Mesendoderm (in vitro differentiated cells): ENCODE results near the gene VASH2.

Experiments
- DNase-seq: peaks from one replicate; pipeline ENCODE4 v3.0.0; 2013
- H2AK5ac ChIP-seq: 2 replicates; pipeline ENCODE4 v1.6.1; 2013; ENCODE audit warnings: low read length, inconsistent platforms
- H2BK120ac ChIP-seq: 2 replicates; pipeline ENCODE4 v1.6.1; 2013; ENCODE audit warnings: low read depth, mild to moderate bottlenecking, low read length, moderate library complexity, mixed read lengths
- H2BK15ac ChIP-seq: replicated peaks from 2 replicates; pipeline ENCODE4 v1.6.1; 2013; ENCODE audit warnings: low read depth, mild to moderate bottlenecking, moderate library complexity
- H2BK5ac ChIP-seq: 2 replicates; pipeline ENCODE4 v1.6.1; 2013; ENCODE audit warnings: low read length, inconsistent platforms
- H3K18ac ChIP-seq: 2 replicates; pipeline ENCODE4 v1.6.1; 2013; ENCODE audit warnings: mild to moderate bottlenecking, low read length, mixed read lengths
- H3K23ac ChIP-seq: one replicate; pipeline ENCODE4 v1.6.1; 2013; ENCODE audit warnings: low read length
- H3K27ac ChIP-seq: 2 replicates; pipeline ENCODE4 v1.5.1; 2013; ENCODE audit warnings: low read depth, mild to moderate bottlenecking, inconsistent platforms, low read length, moderate library complexity
- H3K27me3 ChIP-seq: 2 replicates; pipeline ENCODE4 v1.6.1; 2013; ENCODE audit warnings: low read length, control low read depth, mild to moderate bottlenecking, inconsistent platforms; ENCODE audit not compliant: insufficient read depth, poor library complexity
- H3K36me3 ChIP-seq: 2 replicates; pipeline ENCODE4 v1.6.1; 2013; ENCODE audit warnings: low read length, inconsistent platforms; ENCODE audit not compliant: control insufficient read depth, insufficient read depth
- H3K4ac ChIP-seq: one replicate; pipeline ENCODE4 v1.6.1; 2013; ENCODE audit warnings: low read depth, mild to moderate bottlenecking, low read length, moderate library complexity
- H3K4me1 ChIP-seq: 2 replicates; pipeline ENCODE4 v1.6.1; 2013; ENCODE audit warnings: low read depth, low read length, inconsistent platforms; ENCODE audit not compliant: control insufficient read depth
- H3K4me2 ChIP-seq: 2 replicates; pipeline ENCODE4 v1.6.1; 2013; ENCODE audit warnings: low read length
- H3K4me3 ChIP-seq: 2 replicates; pipeline ENCODE4 v1.5.1; 2013; ENCODE audit warnings: mild to moderate bottlenecking, low read length
- H3K56ac ChIP-seq: one replicate; pipeline ENCODE4 v1.6.1; 2013; ENCODE audit warnings: low read length
- H3K79me1 ChIP-seq: 2 replicates; pipeline ENCODE4 v1.6.1; 2013; ENCODE audit warnings: low read length, inconsistent platforms
- H3K79me2 ChIP-seq: 2 replicates; pipeline ENCODE4 v1.6.1; 2013; ENCODE audit warnings: mild to moderate bottlenecking, low read length; ENCODE audit not compliant: control insufficient read depth, insufficient read depth
- H3K9ac ChIP-seq: 2 replicates; pipeline ENCODE4 v1.6.1; 2013; ENCODE audit warnings: low read length, inconsistent platforms
- H4K5ac ChIP-seq: one replicate; pipeline ENCODE4 v1.6.1; 2013; ENCODE audit warnings: low read length
- H4K8ac ChIP-seq: one replicate; pipeline ENCODE4 v1.6.1; 2013; ENCODE audit warnings: low read depth, mild to moderate bottlenecking, control low read depth, low read length, moderate library complexity
- WGBS: extraction: QIAGEN DNeasy Blood & Tissue Kit; methylation state at CpG from one replicate; pipeline ENCODE4 v1.1.7; 2013; ENCODE audit warnings: low lambda C conversion rate, missing lambda C conversion rate; ENCODE audit not compliant: insufficient coverage; ENCODE audit errors: extremely low coverage; 5-methylcytosine and 5-hydroxymethylcytosine counted together

The VASH2 gene

GRCh38 chr1:212952641-212952976, 2.3 kb downstream of the VASH2 start:
- Histone ChIP-seq H3K9ac (peak overlapping the region; percentile 33), H4K8ac (no peak overlapping the region), H2BK5ac (no peak overlapping the region), H3K27ac (no peak overlapping the region), H3K4me1 (peaks cover 8% of the 10 kb centered on the region), H3K27me3 (no peaks in the 10 kb centered on the region), H3K56ac (peak overlapping the region; percentile 44), H3K36me3 (peaks cover 4% of the 10 kb centered on the region), H2BK120ac (no peak overlapping the region), H4K5ac (no peak overlapping the region), H3K18ac (no peak overlapping the region), H3K23ac (peak overlapping the region; percentile 29), H3K79me1 (peaks cover 9% of the 10 kb centered on the region), H2BK15ac (no peak overlapping the region), H3K4ac (no peak overlapping the region), H3K79me2 (peaks cover 42% of the 10 kb centered on the region), H3K4me2 (no peak overlapping the region), H2AK5ac (no peak overlapping the region), H3K4me3 (no peak overlapping the region)
- DNase-seq = no peak
- WGBS = no CpG with 5 or more reads among the region's 8 CpGs

GRCh38 chr1:212953321-212953720, 3.0 kb downstream of the VASH2 start:
- no peak overlapping the region for H3K4ac ChIP-seq
- H3K27ac ChIP-seq = no peak overlapping the region
- no peak for DNase-seq
- H3K9ac ChIP-seq = peak overlapping the region; percentile 31
- H3K36me3 ChIP-seq = peaks cover 4% of the 10 kb centered on the region
- no peaks in the 10 kb centered on the region for H3K27me3 ChIP-seq
- peaks cover 15% of the 10 kb centered on the region for H3K79me1 ChIP-seq
- peak overlapping the region; percentile 31 for H3K56ac ChIP-seq
- no peak overlapping the region for H3K4me3 ChIP-seq
- no peak overlapping the region for H3K23ac ChIP-seq
- no peak overlapping the region for H2BK15ac ChIP-seq
- no peak overlapping the region for H2BK5ac ChIP-seq
- WGBS = no CpG with 5 or more reads among the region's 3 CpGs
- no peak overlapping the region for H4K8ac ChIP-seq
- H3K4me1 ChIP-seq = peaks cover 11% of the 10 kb centered on the region
- no peak overlapping the region for H2AK5ac ChIP-seq
- H2BK120ac ChIP-seq = no peak overlapping the region
- no peak overlapping the region for H3K4me2 ChIP-seq
- no peak overlapping the region for H4K5ac ChIP-seq
- peaks cover 48% of the 10 kb centered on the region for H3K79me2 ChIP-seq
- no peak overlapping the region for H3K18ac ChIP-seq

GRCh38 chr1:212954514-212954913, 4.2 kb downstream of the VASH2 start:
- Histone ChIP-seq H3K23ac (no peak overlapping the region), H3K9ac (no peak overlapping the region), H3K27ac (no peak overlapping the region), H3K4me3 (no peak overlapping the region), H3K4me2 (no peak overlapping the region), H3K36me3 (peaks cover 4% of the 10 kb centered on the region), H3K79me1 (peaks cover 18% of the 10 kb centered on the region), H3K27me3 (no peaks in the 10 kb centered on the region), H3K18ac (no peak overlapping the region), H2BK120ac (no peak overlapping the region), H3K79me2 (peaks cover 48% of the 10 kb centered on the region), H4K5ac (no peak overlapping the region), H2BK15ac (no peak overlapping the region), H4K8ac (no peak overlapping the region), H3K56ac (no peak overlapping the region), H3K4ac (no peak overlapping the region), H3K4me1 (peaks cover 11% of the 10 kb centered on the region), H2AK5ac (no peak overlapping the region), H2BK5ac (no peak overlapping the region)
- no CpG with 5 or more reads among the region's 6 CpGs for WGBS
- no peak for DNase-seq

GRCh38 chr1:212955098-212955497, 4.8 kb downstream of the VASH2 start:
- H3K9ac ChIP-seq = no peak overlapping the region
- H2BK120ac ChIP-seq = no peak overlapping the region
- no peak overlapping the region for H3K56ac ChIP-seq
- H3K4ac ChIP-seq = no peak overlapping the region
- no peak overlapping the region for H3K4me3 ChIP-seq
- peaks cover 4% of the 10 kb centered on the region for H3K36me3 ChIP-seq
- no peaks in the 10 kb centered on the region for H3K27me3 ChIP-seq
- H3K79me1 ChIP-seq = peaks cover 21% of the 10 kb centered on the region
- no peak overlapping the region for H2AK5ac ChIP-seq
- no peak overlapping the region for H3K27ac ChIP-seq
- DNase-seq = no peak
- peaks cover 48% of the 10 kb centered on the region for H3K79me2 ChIP-seq
- no CpG with 5 or more reads among the region's 3 CpGs for WGBS
- H2BK5ac ChIP-seq = no peak overlapping the region
- no peak overlapping the region for H3K23ac ChIP-seq
- no peak overlapping the region for H4K8ac ChIP-seq
- no peak overlapping the region for H3K4me2 ChIP-seq
- H3K4me1 ChIP-seq = peaks cover 8% of the 10 kb centered on the region
- no peak overlapping the region for H3K18ac ChIP-seq
- H2BK15ac ChIP-seq = no peak overlapping the region
- no peak overlapping the region for H4K5ac ChIP-seq

GRCh38 chr1:212955961-212956620, 5.8 kb downstream of the VASH2 start:
- Histone ChIP-seq H3K79me2 (peaks cover 42% of the 10 kb centered on the region), H3K79me1 (peaks cover 21% of the 10 kb centered on the region), H3K23ac (no peak overlapping the region), H3K27ac (no peak overlapping the region), H3K4ac (no peak overlapping the region), H3K4me3 (no peak overlapping the region), H3K9ac (no peak overlapping the region), H3K56ac (no peak overlapping the region), H2BK5ac (no peak overlapping the region), H2AK5ac (no peak overlapping the region), H3K36me3 (peaks cover 6% of the 10 kb centered on the region), H3K4me2 (no peak overlapping the region), H3K27me3 (no peaks in the 10 kb centered on the region), H2BK120ac (no peak overlapping the region), H4K5ac (no peak overlapping the region), H3K4me1 (peaks cover 8% of the 10 kb centered on the region), H4K8ac (no peak overlapping the region), H3K18ac (no peak overlapping the region), H2BK15ac (no peak overlapping the region)
- DNase-seq = no peak
- no CpG with 5 or more reads among the region's 8 CpGs for WGBS

- no CpG with 5 or more reads among the region's 6 CpGs for WGBS
- Histone ChIP-seq H3K56ac (no peak overlapping the region), H3K4me3 (no peak overlapping the region), H3K4ac (no peak overlapping the region), H3K79me2 (peaks cover 28% of the 10 kb centered on the region), H2BK120ac (no peak overlapping the region), H3K9ac (no peak overlapping the region), H2BK15ac (no peak overlapping the region), H3K36me3 (peaks cover 6% of the 10 kb centered on the region), H3K23ac (no peak overlapping the region), H4K5ac (no peak overlapping the region), H3K4me2 (no peak overlapping the region), H4K8ac (no peak overlapping the region), H3K18ac (no peak overlapping the region), H2BK5ac (no peak overlapping the region), H3K4me1 (peaks cover 8% of the 10 kb centered on the region), H3K27ac (no peak overlapping the region), H2AK5ac (no peak overlapping the region), H3K27me3 (no peaks in the 10 kb centered on the region), H3K79me1 (peaks cover 21% of the 10 kb centered on the region)
- no peak for DNase-seq
Measured at GRCh38 chr1:212957546-212957945, 7.2 kb downstream of the VASH2 start.
